ENCODE results near the gene ZNF518A.
"Not testable (repeated sequence)": the region's sequence is repeated elsewhere in the genome, so short reads cannot be mapped to it uniquely, and the experiment has no call there.

ZNF518A gene

DNA sequence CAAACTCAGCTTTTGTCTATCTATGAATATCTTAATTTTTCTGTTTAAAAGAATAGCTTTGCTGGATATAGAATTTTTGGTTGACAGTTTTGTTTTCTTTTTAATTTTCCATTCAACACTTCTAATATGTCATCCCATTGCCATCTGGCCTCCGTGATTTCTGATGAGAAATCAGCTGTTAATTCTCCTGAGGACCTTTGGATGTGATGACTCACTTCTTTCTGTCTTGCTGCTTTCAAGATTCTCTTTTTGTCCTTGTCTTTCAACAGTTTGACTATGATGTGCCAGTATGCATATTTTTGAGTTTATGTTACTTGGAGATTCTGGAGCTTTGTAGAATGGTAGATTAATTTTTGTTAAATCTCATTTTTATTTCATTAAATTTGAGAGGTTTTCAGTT lies 38.4 kb downstream of the ZNF518A start:
- TF ChIP-seq, protein P1, sequence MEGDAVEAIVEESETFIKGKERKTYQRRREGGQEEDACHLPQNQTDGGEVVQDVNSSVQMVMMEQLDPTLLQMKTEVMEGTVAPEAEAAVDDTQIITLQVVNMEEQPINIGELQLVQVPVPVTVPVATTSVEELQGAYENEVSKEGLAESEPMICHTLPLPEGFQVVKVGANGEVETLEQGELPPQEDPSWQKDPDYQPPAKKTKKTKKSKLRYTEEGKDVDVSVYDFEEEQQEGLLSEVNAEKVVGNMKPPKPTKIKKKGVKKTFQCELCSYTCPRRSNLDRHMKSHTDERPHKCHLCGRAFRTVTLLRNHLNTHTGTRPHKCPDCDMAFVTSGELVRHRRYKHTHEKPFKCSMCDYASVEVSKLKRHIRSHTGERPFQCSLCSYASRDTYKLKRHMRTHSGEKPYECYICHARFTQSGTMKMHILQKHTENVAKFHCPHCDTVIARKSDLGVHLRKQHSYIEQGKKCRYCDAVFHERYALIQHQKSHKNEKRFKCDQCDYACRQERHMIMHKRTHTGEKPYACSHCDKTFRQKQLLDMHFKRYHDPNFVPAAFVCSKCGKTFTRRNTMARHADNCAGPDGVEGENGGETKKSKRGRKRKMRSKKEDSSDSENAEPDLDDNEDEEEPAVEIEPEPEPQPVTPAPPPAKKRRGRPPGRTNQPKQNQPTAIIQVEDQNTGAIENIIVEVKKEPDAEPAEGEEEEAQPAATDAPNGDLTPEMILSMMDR (conservative IDR thresholded peaks at IDR 0.05; ENCODE audit: low read length) = no peak
- no peak for DNase-seq (ENCODE audit: low read depth)
- H3K4me3 ChIP-seq (ENCODE audit: low read length) = no peak overlapping the region

DNA sequence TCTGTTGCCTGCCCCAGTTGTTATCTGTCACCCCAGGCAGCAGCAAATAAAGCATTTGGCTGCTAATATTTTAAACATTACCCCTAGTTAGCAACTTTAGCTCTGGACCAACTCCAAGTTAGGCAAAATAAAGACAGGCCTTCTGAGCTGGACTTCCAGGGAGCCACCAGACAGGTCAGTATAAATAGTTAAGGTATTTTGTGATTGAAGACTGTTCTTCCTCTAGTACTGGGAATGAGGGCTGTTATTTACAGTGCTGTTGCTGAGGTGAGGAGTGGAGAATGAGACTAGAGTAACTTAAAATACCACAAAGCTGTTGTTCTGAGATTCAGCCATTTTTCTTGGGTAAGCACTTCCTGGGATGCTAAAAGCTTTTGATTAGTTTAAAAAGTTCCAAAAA lies 40.1 kb downstream of the ZNF518A start:
- H3K4me3 ChIP-seq (ENCODE audit: low read length) = no peak overlapping the region
- no peak for DNase-seq (ENCODE audit: low read depth)
- TF ChIP-seq, protein P1 (conservative IDR thresholded peaks at IDR 0.05; ENCODE audit: low read length) = no peak

DNA sequence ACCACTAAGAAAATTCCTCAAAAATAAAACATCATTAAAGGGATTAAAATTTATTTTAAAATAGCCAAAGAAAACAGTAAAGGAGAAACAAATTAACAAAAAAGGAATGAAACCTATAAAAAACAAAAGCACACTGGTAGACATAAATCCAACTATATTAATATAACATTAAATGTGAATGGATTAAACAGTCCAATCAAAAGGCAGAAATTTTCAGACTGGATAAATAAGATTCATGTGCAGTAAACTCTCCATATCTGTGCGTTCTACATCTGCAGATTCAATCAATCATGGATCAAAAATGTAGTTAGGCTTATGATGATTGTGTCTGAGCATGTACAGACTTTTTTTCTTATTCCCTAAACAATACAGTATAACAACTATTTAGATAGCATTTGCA lies 42.6 kb downstream of the ZNF518A start:
- no peak for DNase-seq (ENCODE audit: low read depth)
- H3K4me3 ChIP-seq (ENCODE audit: low read length) = no peak overlapping the region
- TF ChIP-seq, protein P1 (conservative IDR thresholded peaks at IDR 0.05; ENCODE audit: low read length) = no peak

DNA sequence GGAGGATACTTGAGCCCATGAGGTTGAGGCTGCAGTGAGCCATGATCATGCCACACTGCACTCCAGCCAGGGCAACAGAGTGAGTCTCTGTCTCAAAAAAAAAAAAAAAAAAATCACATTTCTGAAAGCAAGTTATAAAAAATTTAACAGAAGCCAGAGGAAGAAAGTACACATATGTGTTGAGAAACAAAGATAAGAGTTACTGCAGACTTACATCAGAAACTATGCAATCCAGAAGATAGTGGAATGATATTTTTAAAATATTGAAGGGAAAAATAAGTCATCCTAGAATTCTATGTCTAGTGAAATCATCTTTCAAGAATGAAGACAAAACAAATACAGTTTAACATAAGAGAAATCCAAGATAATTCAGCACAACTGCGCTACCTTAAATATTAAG lies 46.9 kb downstream of the ZNF518A start:
- TF ChIP-seq, protein P1 (conservative IDR thresholded peaks at IDR 0.05; ENCODE audit: low read length) = no peak
- no peak overlapping the region for H3K4me3 ChIP-seq (ENCODE audit: low read length)
- DNase-seq (ENCODE audit: low read depth) = no peak

DNA sequence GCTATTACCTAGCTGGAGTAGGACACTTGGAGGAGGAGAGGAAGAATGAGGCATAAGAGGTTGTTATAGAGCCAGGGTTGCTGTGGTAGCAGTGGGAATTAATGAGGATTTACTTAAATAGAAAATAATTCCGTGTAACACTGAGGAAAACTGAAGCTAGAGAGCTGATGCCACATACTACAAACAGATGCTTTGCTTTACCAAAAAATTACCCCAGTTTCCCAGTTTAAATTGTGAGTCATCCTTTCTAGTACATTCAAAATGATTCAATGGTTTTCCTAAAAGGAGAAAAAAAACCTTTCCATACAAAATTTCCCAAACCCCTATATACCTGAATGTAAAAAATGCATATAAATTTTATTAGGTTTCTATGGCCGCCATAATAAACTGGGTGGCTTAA lies 58.3 kb downstream of the ZNF518A start:
- no peak overlapping the region for H3K4me3 ChIP-seq (ENCODE audit: low read length)
- TF ChIP-seq, protein P1 (conservative IDR thresholded peaks at IDR 0.05; ENCODE audit: low read length) = no peak
- DNase-seq (ENCODE audit: low read depth) = peak; percentile 16

DNA sequence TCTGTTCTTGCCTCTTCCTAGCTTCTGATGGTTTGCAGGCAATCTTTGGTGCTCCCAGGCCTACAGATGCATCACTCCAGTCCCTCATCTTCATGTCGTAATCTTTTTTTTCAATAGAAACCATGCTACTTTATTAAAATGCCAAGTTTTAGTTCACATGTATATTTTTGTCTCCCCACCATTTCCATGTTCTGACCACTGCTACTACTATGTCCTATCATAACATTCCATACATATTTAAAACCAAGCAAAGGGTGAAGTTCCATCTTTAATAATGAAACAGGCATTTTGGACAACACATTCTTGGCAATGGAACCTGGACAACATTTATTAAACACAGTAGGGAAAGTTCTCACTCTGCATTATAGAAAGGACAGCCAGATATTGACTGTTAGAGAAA lies 58.8 kb downstream of the ZNF518A start:
- DNase-seq (ENCODE audit: low read depth) = peak; percentile 49
- no peak overlapping the region for H3K4me3 ChIP-seq (ENCODE audit: low read length)
- TF ChIP-seq, protein P1 (conservative IDR thresholded peaks at IDR 0.05; ENCODE audit: low read length) = no peak

DNA sequence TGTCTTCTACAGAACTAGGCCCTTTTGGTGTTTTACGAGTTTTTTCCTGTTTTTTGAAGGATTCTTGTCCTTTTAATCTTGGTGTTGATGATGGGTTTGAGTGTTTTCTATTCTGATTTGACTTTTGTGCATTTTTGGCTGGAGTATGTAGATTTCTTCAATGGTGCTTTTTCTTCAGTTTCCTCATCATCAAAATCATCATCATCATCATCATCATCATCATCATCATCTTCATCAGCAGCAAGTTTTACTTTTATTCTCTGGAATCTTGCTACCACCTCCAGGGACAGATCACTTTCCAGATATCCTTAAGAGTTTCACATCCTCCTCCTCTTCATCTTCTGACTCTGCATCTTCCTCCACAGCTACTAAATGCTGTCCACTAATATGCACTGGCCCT lies 59.4 kb downstream of the ZNF518A start:
- DNase-seq (ENCODE audit: low read depth); H3K4me3 ChIP-seq (ENCODE audit: low read length): not testable (repeated sequence)

DNA sequence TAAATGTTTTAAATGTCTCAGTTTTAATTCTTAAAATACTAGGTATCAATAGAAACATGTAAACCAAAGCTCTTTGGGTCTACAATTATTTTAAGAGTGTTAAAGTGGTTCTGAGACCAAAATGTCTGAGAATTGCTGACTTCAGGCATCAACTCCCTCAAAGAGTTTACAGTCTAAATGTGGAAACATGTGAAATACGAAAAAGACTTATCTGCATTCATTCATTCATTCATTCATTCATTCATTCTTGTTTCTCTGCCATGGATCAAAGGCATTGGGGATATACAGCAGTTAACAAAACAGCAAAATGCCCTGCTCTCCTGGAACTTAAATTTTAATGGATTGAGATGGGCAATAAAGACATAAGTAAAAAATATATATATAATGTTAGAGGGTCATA lies 71.4 kb downstream of the ZNF518A start:
- no peak for DNase-seq (ENCODE audit: low read depth)
- no peak overlapping the region for H3K4me3 ChIP-seq (ENCODE audit: low read length)
- TF ChIP-seq, protein P1 (conservative IDR thresholded peaks at IDR 0.05; ENCODE audit: low read length) = no peak

Measured in AG10803 (cell line).